Kidney (tissue), 14 donors: ENCODE results near the gene PLXDC1. TPM values are rescaled to one million over a fixed set of nuclear protein-coding genes. Genes with fewer than 3 reads are reported as not detected.

Source experiments
- DNase-seq, 5 donors: peaks; one replicate each; pipeline ENCODE4 v3.0.0-alpha.2; 2013 to 2020
- FAIRE-seq: peaks from 2 replicates; lab custom pipeline; 2012; peaks lifted over from hg19 to GRCh38; lab: Jason Lieb, UNC
- H3K27ac ChIP-seq, 2 donors: one replicate each; pipeline ENCODE4 v1.7.0; 2013; ENCODE audit warnings: low read depth in 2 of 2, low read length in 2 of 2, inconsistent platforms in 1 of 2
- H3K27me3 ChIP-seq: one replicate; pipeline ENCODE4 v1.7.1; 2013; ENCODE audit warnings: low read length, inconsistent platforms; ENCODE audit not compliant: control insufficient read depth, insufficient read depth
- H3K36me3 ChIP-seq, 3 donors: one replicate each; pipeline versions ENCODE4 v1.7.0 to v1.7.1; 2013; ENCODE audit warnings: low read length in 3 of 3, control low read depth in 1 of 3, inconsistent platforms in 1 of 3; ENCODE audit not compliant: insufficient read depth in 3 of 3, control insufficient read depth in 2 of 3
- H3K4me1 ChIP-seq, 3 donors: one replicate each; pipeline versions ENCODE4 v1.7.0 to v1.7.1; 2013; ENCODE audit warnings: low read length in 3 of 3, inconsistent platforms in 1 of 3, low read depth in 1 of 3; ENCODE audit not compliant: control insufficient read depth in 2 of 3, insufficient read depth in 2 of 3
- H3K4me3 ChIP-seq, 3 donors: one replicate each; pipeline versions ENCODE4 v1.7.0 to v1.8.1; 2013; ENCODE audit warnings: low read length in 3 of 3, control low read depth in 1 of 3, inconsistent platforms in 1 of 3
- H3K9ac ChIP-seq, 3 donors: one replicate each; pipeline versions ENCODE4 v1.7.0 to v1.7.1; 2013; ENCODE audit warnings: low read length in 3 of 3, control low read depth in 1 of 3, inconsistent platforms in 1 of 3
- H3K9me3 ChIP-seq, 3 donors: one replicate each; pipeline versions ENCODE4 v1.7.0 to v1.7.1; 2013; ENCODE audit warnings: low read length in 3 of 3, control low read depth in 1 of 3, inconsistent platforms in 1 of 3; ENCODE audit not compliant: control insufficient read depth in 2 of 3, insufficient read depth in 1 of 3
- intact Hi-C: fragments of 100-400 bp; cut with DNase I; formaldehyde crosslinking; loops from one replicate; pipeline ENCODE4 v1.11.1; 2022
- polyA plus RNA-seq: library from polyadenylated mRNA; stranded (reverse); fragments of 350-450 nt; fragmentation: Illumina TruSeq; extraction: RNeasy Lipid Tissue Mini Kit (QIAGEN cat#74804); gene quantifications from one replicate; pipeline ENCODE4 v1.2.3, GENCODE V29; 2014; ENCODE audit warnings: low read depth, low replicate concordance; ENCODE audit not compliant: insufficient read depth
- total RNA-seq: library from RNA; stranded (reverse); fragmentation: NEBNext Ultra II Directional; extraction: Animal tissue kit (Norgen Biotek cat#: 25700); gene quantifications from one replicate; pipeline ENCODE4 v1.2.1, GENCODE V29; 2021
- TF ChIP-seq, protein P1 (sequence below): IDR thresholded peaks from 3 replicates; pipeline ENCODE4 v1.5.1; 2012; ENCODE audit warnings: mild to moderate bottlenecking, moderate library complexity, borderline replicate concordance; ENCODE audit not compliant: insufficient read depth; ENCODE audit errors: extremely low read depth
- donor health status: control.
- donor health status: control.
- donor health status: control.
- donor health status: control.
- donor health status: control.
- donor health status: DM: yes; HTN: yes; CAD: no.
- donor health status: Normal renal cell carcinoma (clear cell type).

Gene PLXDC1
- total and polyA plus RNA-seq, 2 donors from 2014 or later: 4.5 to 11.1 TPM

DNA sequence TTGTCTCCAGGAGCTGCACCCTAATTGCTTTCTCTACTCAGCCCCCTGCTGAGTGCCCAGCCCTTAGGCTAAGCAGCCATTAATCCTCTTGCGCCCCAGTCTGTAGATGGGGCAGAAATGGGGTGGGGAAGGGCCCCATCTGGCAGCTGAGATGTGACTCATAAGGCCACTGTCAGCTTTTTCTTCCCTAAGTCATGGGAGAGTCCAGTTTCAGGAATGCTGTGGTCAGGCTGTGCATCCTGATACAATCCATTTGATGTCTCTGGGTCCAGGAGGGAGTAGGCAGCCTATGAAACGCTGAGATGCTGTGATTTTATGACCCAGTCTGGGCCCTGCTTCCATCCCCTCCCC is 12.3 kb downstream of the PLXDC1 start:
- Histone ChIP-seq H3K27me3 (no peaks in the 10 kb centered on the region), H3K27ac (peak overlapping the region; percentile 28 to 51), H3K9me3 (no peaks in the 10 kb centered on the region), H3K4me1 (no peaks in the 10 kb centered on the region), H3K36me3 (no peaks in the 10 kb centered on the region), H3K4me3 (no peak overlapping the region), H3K9ac (no peak overlapping the region)
- DNase-seq (no peak), FAIRE-seq (no peak)
- TF ChIP-seq, protein P1, sequence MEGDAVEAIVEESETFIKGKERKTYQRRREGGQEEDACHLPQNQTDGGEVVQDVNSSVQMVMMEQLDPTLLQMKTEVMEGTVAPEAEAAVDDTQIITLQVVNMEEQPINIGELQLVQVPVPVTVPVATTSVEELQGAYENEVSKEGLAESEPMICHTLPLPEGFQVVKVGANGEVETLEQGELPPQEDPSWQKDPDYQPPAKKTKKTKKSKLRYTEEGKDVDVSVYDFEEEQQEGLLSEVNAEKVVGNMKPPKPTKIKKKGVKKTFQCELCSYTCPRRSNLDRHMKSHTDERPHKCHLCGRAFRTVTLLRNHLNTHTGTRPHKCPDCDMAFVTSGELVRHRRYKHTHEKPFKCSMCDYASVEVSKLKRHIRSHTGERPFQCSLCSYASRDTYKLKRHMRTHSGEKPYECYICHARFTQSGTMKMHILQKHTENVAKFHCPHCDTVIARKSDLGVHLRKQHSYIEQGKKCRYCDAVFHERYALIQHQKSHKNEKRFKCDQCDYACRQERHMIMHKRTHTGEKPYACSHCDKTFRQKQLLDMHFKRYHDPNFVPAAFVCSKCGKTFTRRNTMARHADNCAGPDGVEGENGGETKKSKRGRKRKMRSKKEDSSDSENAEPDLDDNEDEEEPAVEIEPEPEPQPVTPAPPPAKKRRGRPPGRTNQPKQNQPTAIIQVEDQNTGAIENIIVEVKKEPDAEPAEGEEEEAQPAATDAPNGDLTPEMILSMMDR: no peak
- intact Hi-C loops: no loop called here

DNA sequence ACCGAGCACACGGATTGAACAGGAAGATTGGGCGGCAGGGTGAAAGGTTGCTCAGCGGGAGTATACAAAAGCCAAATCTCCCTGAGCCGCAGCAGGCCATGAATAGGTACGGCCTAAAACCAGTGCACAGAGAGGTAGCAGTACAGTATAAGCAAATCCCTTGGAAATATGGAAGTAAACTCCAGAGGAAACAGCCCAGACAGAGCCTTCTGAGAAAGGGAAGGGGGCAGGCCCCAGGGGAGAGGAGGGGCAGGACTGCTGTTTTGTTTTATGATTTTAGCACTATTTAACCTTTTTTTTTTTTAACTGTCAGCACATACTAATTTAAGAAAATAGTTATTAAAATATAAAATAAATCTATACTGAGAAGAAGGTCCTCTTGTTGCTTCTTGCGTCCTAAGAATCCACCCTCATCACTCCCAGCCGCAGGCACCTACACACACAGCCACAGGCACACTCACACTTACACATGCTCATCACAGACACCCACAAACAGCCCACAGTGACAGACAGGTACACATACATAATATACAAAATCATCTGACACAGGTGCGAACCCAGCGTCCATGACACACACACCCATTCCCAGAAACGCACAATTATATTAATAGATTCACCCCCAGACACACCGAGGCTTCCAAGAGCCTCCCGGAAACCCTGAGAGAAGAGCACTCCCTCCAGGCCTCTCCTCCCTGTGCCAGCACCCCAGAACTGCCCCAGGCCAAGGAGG is 12.8 kb downstream of the PLXDC1 start:
- Histone ChIP-seq H3K4me3 (no peak overlapping the region), H3K9me3 (no peaks in the 10 kb centered on the region), H3K9ac (no peak overlapping the region), H3K27me3 (no peaks in the 10 kb centered on the region), H3K36me3 (no peaks in the 10 kb centered on the region), H3K27ac (peak overlapping the region; percentile 37 to 51), H3K4me1 (no peaks in the 10 kb centered on the region)
- no peak for FAIRE-seq
- TF ChIP-seq, protein P1: no peak
- intact Hi-C loops: no loop called here
- DNase-seq: peak in 1 of 5 donors; percentile 53

DNA sequence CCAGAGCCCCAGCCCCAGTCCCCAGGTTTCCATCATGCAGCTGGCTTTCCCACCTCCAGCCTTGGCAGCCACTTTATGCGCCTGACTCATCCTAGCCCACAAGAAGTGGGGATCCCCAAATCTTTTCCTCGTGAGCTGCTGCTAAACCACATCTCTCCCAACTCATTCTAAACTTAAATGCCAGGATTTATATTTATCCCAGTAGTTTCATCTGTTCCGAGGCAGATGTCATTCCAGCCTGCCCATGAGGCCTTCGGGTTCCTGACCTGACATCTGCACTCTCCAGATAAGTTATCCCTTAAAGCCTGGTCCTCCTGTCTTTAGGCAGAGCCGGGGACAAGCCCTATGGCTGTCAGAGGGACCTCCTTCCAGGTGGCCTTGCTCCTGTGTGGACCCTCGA is 16.6 kb downstream of the PLXDC1 start:
- no peak for DNase-seq
- H3K4me1 ChIP-seq: no peaks in the 10 kb centered on the region
- no peak for FAIRE-seq
- H3K27me3 ChIP-seq: no peaks in the 10 kb centered on the region
- TF ChIP-seq, protein P1: no peak
- H3K9me3 ChIP-seq: no peaks in the 10 kb centered on the region
- no peak overlapping the region for H3K27ac ChIP-seq
- no peaks in the 10 kb centered on the region for H3K36me3 ChIP-seq
- H3K9ac ChIP-seq: no peak overlapping the region
- H3K4me3 ChIP-seq: no peak overlapping the region
- intact Hi-C loops: no loop called here
